HFF-Myc (cell line): ENCODE results near the gene VMO1.

ENCODE experiments used
- DNase-seq: peaks from one replicate; pipeline ENCODE4 v3.0.0-alpha.2; 2011; ENCODE audit warnings: low read depth; ENCODE audit errors: extremely low read depth
- H3K4me3 ChIP-seq: replicated peaks from 2 replicates; pipeline ENCODE4 v1.5.1; 2011; ENCODE audit warnings: low read depth, mild to moderate bottlenecking, control low read depth, low read length
- TF ChIP-seq, protein P1 (sequence below): IDR thresholded peaks from 2 replicates; pipeline ENCODE4 v1.5.1; 2012; ENCODE audit warnings: mild to moderate bottlenecking, low read depth, low read length, control low read depth; ENCODE audit errors: missing control alignments

The VMO1 gene

DNA sequence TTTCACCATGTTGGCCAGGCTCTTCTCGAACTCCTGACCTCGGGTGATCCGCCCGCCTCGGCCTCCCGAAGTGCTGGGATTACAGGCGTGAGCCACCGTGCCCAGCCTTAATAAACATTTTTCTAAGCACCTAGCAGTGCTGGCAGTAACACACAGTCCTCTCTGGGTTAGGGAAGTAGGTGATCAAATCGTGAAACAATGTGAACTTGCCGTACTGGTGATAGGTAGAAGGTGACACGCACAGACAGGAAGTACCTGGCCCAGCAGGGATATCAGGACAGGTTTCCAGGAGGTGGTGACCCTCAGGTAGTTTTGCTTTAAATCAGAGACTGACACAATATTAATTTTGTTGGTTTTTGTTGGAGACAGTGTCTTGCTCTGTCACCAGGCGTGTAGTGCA, 25.3 kb upstream of the VMO1 start:
- TF ChIP-seq, protein P1, sequence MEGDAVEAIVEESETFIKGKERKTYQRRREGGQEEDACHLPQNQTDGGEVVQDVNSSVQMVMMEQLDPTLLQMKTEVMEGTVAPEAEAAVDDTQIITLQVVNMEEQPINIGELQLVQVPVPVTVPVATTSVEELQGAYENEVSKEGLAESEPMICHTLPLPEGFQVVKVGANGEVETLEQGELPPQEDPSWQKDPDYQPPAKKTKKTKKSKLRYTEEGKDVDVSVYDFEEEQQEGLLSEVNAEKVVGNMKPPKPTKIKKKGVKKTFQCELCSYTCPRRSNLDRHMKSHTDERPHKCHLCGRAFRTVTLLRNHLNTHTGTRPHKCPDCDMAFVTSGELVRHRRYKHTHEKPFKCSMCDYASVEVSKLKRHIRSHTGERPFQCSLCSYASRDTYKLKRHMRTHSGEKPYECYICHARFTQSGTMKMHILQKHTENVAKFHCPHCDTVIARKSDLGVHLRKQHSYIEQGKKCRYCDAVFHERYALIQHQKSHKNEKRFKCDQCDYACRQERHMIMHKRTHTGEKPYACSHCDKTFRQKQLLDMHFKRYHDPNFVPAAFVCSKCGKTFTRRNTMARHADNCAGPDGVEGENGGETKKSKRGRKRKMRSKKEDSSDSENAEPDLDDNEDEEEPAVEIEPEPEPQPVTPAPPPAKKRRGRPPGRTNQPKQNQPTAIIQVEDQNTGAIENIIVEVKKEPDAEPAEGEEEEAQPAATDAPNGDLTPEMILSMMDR = no peak
- DNase-seq = no peak
- H3K4me3 ChIP-seq = no peak overlapping the region

DNA sequence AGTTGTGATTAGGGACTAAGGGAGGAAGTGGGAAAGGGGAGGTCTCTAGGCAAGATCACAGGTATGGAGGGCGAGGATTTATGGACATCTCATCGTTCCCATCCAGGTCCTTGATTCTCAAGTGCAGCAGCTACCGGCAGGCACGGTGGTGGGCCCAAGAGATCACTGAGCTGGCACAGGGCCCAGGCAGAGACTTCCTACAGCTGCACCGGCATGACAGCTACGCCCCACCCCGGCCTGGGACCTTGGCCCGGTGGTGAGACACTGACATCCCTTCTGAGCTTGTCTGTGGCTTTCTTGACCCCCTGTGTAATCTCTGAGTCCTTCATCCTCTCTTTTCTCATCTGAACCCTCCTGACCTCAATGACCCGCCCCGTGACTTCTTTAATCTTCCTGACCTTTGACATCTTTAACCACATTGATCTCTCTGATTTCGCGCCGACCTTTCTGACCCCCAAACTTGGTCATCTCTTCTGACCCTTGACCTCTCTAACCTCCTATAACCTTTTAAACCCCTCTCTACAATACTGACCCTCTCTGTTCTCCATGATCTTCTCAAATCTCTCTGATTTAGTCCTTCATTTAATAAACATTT, 24.6 kb upstream of the VMO1 start:
- DNase-seq = no peak
- no peak overlapping the region for H3K4me3 ChIP-seq
- TF ChIP-seq, protein P1 = no peak

DNA sequence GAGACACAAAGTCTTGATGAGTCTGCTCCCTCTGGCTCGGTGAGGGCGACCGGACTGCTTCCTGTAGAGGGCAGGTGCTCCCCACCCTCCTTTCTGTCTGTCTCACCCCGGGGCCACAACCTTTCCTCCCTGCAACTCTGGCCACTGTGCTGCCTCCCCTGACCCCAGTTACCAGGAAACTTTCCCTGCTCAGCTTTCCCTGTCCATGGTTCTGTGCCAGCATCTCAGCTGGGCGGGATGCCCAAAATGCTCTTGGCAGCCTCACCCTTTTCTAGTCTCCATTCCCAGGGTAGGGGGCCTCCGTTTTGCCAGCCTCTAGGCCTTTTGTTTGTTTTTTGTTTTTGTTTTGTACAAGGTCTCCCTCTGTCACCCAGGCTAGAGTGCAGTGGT, 22.2 kb upstream of the VMO1 start:
- no peak for DNase-seq
- H3K4me3 ChIP-seq = no peak overlapping the region
- TF ChIP-seq, protein P1 = no peak

DNA sequence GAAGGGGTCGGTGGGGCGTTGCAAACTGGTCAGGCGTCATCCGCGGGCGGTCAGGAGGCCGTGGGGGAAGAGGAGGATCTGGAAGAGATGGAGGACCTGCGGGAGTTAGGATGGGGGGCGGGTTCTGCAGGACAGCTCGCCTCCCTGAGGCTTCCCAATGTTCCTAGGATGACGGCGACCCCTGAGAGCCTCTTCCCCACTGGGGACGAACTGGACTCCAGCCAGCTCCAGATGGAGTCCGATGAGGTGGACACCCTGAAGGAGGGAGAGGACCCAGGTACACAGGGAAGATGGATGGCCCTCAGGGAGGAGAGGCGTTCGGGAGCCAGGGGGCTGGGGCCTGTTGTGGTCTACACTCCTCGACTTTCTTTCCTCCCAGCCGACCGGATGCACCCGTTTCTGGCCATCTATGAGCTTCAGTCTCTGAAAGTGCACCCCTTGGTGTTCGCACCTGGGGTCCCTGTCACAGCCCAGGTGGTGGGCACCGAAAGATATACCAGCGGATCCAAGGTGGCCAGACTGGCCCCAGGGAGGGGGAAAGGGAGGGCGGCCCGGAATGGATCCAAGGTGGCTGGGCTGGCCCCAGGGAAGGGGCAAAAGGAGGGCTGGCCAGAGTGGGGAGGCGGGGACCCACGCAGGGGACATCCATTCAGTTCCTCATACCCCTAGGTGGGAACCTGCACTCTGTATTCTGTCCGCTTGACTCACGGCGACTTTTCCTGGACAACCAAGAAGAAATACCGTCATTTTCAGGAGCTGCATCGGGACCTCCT, 21.6 kb upstream of the VMO1 start:
- TF ChIP-seq, protein P1 = no peak

DNA sequence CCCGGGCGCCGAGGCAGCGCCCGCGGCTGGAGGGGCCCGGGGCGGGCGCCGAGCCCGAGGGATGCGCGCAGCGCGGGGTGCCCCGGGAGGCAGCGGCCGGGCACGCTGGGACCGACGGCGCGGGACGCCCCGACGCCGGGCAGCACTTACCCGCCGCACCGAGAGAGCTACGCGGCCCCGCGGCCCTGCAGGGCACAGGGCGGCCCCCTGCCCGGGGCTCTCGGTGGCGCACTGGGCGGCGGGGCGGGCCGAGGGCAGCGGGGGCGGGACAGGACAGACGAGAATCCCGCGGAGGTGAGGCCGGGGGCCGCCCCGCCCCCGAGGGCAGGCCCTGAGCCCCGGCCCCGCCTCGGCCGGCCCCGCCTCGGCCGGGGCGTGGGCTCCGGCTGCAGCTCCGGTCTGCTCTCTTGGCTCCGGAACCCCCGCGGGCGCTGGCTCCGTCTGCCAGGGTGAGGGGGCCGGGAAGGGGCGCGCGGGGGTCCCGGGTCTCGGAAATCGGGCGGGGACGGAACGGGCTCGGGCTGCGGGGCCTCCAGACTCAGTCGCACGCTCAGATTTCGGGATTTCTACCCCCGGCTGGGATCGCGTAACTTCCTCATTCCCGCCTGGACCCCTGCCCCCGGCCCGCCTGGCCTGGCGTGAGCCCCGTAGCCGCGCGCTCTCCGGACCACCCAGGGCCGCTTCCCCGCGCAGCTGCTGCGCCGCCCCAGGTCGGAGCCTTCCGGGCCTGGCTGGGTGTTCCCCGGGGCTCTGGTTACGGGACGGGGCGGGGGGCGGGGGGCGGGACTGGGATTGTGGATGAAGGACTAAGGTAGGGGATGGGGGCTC, 20.8 kb upstream of the VMO1 start, which contains the start of gene PLD2:
Gene PLD2, plus strand, starts transcription at position 376 of the 828 bp plus-strand sequence. CDS start 621 bp downstream, outside the sequence.
- TF ChIP-seq, protein P1 = no peak
- no peak for DNase-seq
- peak within 1 kb of the TSS; percentile 65 for H3K4me3 ChIP-seq

More for the DNA sequence above, 21.6 kb upstream of the VMO1 start:
- no peak for DNase-seq
- H3K4me3 ChIP-seq = peak overlapping the region; percentile 65

DNA sequence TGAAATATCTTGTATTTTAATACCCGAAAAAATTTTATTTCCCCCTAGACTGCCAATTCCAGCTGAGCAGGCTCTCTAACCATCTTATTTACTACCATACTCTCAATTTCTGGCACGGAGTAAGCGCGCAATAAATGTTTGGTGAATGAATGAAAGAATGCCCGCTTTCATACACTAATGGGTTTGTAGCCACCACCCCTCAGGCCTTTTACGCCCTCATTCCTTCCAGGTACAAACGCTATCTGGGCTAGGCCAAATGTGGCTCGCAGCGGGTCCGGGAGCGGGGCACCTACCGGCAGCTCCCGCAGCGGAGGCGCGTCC, 20.3 kb upstream of the VMO1 start:
- peak overlapping the region; percentile 65 for H3K4me3 ChIP-seq
- TF ChIP-seq, protein P1 = no peak
- DNase-seq = no peak
